Measurements from ENCODE around the gene SPRR3.

Gene SPRR3

GRCh38 chr1:153001382-153001781 lies at the start of gene SPRR3:
TSS of gene SPRR3 (plus strand) at chr1:153001749. CDS start at chr1:153003021, 1,272 bp downstream.
- no peak for DNase-seq

DNA sequence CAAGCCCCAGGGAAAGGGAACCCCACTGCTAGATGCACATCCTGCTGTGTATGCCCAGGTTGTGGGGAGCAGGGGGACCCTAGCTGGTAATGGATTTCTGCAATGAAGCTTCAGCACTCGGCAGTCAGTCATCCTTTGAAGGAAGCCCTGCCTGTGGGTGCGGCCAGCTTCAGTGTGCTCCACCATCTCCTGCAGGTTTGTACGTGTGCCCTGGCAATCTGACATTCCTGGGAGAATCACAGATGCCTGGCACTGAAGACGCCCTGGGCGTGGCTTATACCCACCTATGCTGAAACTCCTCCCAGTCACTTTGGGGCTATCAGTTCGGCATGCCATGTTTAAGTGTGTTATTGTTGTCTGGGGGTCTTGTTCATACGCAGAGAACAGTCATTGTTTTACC lies 47.8 kb upstream of the SPRR3 start:
- DNase-seq: no peak

DNA sequence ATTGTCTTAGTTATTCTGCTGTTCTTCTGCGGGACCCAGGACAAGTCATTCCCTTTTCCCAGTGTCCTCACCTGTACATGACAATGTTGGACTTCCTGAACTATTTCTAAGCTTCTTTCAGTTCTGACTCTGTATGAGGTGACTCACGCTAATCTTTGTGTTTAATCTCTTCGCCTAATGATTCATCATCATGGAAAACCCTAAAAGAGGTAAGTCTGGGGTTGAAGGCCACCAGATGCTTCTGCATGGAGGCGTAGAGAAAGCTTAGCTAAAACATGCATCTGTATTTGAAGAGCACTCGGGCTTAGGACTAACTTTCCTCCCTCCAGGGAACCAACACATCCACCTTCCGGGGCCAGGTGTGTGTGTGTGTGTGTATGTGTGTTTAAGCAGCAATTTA lies 47.1 kb upstream of the SPRR3 start:
- no peak for DNase-seq

- DNase-seq: no peak
Observed at GRCh38 chr1:152957561-152957960, 44.0 kb upstream of the SPRR3 start.

GRCh38 chr1:152959273-152959672 lies 42.3 kb upstream of the SPRR3 start:
- no peak for DNase-seq

DNA sequence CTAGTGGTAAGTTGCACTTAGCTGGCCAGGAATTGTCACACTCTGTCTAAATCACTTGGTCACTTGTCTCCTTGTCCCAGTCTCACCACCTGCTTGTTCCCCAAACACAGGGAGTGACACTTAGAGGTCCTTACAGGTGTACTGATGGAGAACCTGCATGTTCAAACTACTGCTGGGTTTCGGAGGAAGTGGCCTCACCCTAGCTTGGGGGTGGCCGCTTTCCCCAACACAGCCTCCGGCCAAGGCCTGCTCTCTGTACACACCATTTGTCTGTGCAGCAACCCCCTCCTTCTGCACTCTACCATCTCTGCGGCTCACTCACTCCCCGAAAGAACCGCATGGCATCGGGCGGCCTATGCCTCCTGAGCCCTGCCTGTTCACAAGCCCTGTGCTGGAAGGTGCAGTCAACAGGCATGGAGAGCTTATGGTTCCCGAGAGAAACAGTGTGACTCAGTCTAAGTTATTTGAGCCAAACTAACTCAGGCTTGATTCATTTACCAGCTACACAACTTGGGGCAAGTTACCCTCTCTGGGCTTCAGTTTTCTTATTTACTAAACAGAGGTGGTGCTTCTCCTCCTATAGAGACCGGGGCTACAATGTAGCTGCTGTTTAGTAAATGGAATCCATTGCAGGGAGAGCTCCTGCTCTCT lies 41.6 kb upstream of the SPRR3 start:
- no peak for DNase-seq

DNA sequence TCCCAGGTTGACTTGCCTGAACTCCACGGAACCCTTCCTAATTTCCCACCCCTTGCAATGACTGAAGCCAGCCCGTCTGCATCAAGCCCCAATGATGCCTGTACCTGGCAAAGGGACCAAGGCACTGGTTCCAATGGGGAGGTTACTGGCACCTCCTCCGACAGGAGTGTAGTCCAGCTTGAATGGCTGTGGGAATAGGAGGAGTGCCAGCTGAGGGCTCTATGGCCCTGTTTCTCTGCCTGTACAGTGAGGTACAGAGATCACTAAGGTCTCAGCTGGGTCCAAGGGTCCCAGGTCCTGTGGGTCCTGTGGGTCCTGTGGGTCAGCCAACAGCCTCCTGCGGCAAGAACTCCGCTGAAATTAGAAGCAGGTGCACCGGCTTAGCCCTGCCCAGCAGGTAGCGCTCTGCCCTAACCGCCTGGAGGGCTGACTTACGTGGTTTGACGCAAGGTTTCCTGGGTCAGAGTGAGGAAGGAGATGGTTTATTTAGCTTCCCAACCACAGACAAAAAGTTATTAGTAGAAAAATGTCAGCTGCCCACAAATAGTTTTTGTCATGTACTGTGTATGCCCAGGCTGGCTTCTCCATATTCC lies 41.0 kb upstream of the SPRR3 start:
- no peak for DNase-seq

DNA sequence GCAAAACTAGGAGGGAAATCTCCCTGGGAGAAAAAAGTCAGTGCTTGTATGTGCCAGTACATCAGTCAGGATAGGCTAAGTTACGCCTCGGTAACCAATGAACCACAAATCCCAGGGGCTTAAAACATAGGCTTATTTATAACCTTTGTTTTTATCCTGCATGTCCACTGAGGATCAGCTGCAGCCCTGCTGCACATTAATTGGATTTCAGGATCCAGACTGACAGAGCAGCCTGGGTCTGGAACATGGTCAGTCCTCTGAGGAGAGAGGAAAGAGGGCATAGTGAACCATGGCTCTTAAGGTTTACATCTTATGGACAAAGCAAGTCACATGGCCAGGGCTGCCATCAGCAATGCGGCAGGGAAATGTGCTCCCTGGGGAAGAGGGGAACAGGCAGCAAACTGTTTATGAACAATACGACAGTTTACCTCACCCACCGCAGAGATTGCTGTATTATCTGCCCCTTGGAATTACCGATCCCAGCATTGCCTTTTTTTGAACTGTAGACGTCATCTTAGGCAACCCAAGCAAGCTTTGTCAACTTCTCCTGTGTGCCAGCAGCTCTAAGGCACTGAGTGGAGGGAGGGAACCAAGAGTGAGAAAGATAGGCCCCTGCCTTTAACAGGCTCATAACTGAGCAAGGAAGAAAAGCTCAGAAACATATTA lies 40.2 kb upstream of the SPRR3 start:
- no peak for DNase-seq

- DNase-seq: no peak
Observed at GRCh38 chr1:152962876-152963415, 38.6 kb upstream of the SPRR3 start.

- no peak for DNase-seq
Observed at GRCh38 chr1:152964536-152964935, 37.0 kb upstream of the SPRR3 start.

DNA sequence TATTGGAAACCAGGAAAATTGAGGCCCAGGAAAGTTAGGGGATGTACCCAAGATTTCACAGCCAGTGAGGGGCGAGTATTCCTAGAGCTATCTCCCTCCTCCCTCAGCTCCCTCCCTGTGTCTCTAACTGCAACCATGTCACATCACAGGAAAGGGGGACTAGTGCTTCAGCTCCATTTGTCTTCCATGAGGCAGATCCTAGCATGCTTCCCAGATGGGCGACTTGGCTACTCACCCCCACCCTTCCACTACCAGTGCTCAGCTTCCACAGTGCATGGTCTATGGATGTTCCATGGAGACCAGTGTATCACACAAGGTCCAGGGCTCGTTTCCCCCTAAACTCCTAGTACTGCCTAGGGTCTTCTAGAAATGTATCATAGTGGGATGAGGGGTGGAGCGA lies 35.7 kb upstream of the SPRR3 start:
- no peak for DNase-seq

- no peak for DNase-seq
Observed at GRCh38 chr1:152967201-152967600, 34.3 kb upstream of the SPRR3 start.

DNA sequence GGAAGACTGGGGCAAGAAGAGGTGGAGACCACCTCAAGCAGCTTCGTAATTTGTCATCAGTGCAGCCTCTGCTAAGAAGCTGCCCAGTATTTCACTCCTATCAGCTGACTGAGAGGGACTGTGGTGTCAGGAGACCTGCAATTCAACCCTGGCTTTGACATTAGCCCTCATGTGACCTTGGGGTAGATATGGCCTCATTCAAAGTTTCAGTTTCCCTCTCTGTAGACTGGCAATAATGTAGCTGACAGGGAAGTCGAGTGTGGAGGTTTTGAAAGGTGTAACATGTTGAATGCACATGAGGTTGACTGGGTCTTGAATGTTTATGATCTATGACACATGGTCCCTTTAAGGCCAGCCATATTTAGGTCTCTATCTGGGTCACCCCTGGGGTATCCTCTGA lies 33.3 kb upstream of the SPRR3 start:
- DNase-seq: no peak

DNA sequence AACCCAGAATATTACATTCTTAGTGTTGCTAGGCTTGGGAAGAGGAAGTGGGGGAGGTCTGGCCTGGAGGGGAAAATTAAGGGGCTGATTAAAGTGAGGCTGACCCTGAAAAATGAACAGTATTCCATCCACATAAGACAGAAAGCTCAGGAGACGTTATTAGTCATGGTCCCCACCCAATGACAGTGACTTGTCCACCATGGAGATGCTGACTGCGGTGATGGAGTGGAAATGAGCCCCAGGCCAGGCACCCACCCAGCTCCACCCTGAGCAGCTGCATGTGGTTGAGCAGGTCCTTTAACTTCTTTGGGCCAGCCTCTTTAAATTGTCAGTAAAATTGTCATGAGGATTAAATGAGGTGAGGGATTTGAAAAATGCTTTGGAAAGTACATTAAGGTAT lies 32.5 kb upstream of the SPRR3 start:
- DNase-seq: no peak

GRCh38 chr1:152970495-152970894 lies 31.1 kb upstream of the SPRR3 start, which contains the start of gene SPRR4:
TSS of gene SPRR4 (plus strand) at chr1:152970648. CDS start at chr1:152971891, 1,243 bp downstream.
- DNase-seq: no peak

DNA sequence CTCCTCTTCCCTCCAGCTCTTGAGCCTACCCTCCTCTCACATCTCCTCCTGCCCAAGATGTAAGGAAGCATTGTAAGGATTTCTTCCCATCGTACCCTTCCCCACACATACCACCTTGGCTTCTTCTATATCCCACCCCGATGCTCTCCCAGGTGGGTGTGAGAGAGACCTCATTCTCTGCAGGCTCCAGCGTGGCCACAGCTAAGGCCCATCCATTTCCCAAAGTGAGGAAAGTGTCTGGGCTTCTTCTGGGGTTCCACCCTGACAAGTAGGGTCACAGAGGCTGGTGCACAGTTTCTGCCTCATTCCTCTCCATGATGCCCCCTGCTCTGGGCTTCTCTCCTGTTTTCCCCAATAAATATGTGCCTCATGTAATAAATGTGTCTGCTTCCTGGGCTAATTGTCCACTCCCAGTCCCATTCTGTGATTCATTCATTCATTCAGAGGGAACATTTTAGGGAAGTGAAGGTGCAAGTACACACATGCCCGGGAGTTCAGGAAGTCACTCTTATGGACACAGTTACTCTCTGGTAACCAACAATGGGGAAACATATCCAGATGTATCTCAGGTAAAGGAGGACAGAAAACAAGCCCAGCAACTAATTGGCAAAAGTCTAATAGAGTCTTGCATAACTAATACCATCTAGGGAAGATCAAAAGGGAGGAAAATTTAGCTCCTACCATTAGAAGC lies 29.2 kb upstream of the SPRR3 start:
- DNase-seq: no peak

DNA sequence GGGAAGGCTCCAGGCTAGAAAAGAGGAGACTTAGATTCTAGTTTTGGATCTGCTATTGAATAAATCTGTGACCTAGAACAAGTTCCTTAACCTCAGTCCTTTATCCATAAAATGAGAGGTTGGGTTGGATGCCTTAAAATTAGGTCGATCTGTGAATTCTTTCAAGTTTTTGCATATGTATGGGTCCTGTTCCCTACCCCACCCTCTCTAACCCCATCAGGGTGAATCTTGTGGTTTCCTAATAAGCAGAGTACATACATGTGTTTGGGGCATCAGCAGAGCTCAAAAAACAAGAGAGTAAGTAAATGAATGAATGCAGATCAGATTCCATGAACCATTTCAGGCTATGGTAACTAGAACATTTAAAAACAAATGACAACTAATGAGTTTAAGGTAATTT lies 24.9 kb upstream of the SPRR3 start:
- DNase-seq: no peak

DNA sequence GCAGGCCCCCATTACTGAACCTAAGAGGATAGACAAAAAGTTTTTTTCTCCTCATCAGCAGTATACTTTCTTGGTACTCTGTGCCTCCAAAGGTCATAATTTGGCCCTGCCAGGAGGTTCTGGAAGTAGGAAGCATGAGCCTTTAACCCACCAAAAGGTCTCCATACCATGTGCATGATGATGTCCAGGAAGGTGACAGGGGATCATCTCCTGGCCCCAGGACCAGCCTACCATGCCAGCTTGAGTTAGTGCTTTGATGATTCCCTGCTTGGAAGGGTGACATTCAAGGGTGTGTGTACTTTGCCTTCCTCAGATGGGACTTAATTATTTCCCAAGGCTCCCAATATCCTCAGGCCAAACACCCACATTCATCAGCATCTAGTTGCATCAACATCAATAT lies 23.9 kb upstream of the SPRR3 start:
- DNase-seq: no peak

- DNase-seq: no peak
Observed at GRCh38 chr1:152980676-152981075, 20.9 kb upstream of the SPRR3 start.

DNA sequence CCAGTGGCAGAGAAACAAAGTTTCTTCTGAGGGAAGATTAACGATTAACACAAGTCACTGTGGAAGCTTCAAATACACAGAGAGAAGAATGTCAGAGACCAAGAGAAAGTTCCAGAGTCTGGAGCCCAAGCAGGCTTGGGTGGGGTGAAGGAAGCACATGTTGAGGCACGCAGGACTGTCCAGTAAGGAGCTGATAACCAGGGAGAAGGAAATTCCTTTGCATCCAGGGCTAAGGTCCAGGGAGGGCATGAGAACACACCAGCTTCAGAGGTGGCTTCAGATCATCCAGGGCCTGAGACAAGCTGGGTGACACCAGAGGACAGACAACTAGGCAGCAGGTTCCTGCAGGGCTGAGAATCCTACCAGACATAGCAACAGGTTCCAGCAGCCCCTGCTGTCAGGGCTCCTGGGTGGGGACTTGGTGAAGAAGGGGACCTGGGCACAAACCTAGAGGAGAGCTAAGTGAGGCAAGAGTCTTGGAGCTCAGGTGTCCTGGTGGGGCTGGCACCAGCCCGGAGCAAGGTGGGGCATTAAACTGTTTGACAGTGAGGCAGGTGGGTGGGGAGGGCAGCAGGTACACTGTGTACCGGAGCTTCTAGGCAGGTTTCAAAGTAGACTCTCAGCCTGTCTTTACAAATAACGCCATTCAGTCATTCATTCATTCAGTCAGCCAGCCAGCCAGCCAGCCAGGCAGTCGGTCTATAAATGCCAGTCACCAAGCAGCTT lies 20.2 kb upstream of the SPRR3 start:
- DNase-seq: no peak

GRCh38 chr1:152982076-152982475 lies 19.5 kb upstream of the SPRR3 start:
- no peak for DNase-seq

DNA sequence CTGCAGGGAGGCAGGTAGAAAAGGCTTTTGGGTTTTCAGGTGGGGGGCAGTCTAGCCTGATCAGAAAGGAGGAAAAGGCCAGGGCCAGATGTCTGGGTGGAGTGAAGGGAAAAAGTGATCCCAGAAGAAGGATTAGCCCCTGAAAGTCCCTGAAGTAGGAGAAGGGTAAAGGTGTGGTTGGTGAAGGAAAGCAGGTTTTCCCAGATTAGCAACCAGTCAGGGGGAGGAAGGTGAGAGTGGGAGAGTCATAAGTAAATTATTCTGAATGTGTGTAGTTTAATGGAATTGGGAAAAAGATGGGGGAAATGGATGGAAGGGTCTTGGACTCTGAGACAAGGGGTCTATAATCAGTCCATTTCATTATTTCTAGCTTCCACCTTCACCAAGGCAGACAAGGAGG lies 18.3 kb upstream of the SPRR3 start:
- no peak for DNase-seq

GRCh38 chr1:152983743-152984142 lies 17.8 kb upstream of the SPRR3 start, which contains the start of gene SPRR1A:
TSS of gene SPRR1A (plus strand) at chr1:152984081. CDS start at chr1:152985231, 1,150 bp downstream.
- DNase-seq: no peak
